Kasumi-1 (cell line): ENCODE data around the gene FRMD4A.
"Not testable (repeated sequence)": the region's sequence is repeated elsewhere in the genome, so short reads cannot be mapped to it uniquely, and the experiment has no call there.

Source experiments
- DNase-seq, 2 experiments: peaks; one replicate each; lab custom pipeline; 2025; lab: John Stamatoyannopoulos, UW

FRMD4A gene

DNA sequence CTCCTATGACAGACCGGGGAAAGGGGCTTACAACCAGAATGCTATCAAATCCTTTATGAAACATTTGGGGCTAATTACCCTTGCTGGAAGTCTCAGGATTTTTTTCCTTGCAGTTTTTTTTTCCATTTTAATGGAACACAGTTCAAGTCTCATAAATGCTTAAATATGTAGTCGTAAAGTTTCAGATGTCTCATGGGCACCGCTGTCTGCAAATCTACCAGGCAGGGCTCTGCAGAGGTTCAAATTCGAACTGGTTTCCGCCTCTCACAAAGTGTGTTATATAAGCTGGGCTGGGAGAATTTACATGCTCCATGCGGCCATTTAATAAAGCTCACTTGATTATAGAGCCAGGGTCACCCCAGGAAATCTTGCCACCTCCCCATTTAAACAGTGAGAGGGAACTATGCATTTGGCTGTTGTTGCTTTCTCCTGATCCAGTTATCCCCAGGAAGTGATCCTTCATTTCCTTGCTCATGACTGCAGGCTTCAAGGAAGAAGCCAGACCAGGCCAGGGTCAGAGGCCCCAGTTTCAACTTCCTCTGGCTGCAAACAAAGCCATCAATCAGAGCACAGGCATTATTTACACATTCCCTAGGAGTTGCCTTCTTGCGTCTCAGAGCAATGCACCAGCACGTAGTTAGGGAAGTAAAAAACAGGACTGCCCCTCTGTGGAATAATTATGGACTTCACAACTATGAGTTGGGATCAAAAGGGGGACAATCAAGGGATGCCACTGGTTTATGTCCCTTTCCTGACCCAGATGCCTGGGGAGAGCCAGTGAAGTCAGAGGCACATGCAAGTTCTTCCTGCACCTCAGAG lies 385.1 kb downstream of the FRMD4A start:
- DNase-seq, result no peak

DNA sequence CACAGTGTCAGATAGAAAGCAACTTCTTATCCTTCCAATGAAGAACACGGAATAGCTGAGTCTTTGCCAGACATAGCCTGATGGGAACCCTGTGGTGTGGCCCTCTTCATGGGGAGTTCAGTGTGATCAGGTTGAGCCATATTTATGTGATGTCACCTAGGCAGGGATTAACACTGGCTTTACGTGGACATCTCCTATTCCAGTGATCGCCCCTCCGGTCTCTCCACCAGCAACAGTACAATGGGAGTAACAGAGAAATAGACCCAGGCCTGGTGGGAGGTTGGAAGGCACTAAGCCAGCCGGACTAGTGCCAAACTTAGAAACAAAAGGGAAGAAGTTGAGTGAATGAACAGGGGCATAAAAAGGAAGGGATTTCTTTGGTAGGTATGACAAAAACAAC lies 385.9 kb downstream of the FRMD4A start:
- DNase-seq, result no peak

DNA sequence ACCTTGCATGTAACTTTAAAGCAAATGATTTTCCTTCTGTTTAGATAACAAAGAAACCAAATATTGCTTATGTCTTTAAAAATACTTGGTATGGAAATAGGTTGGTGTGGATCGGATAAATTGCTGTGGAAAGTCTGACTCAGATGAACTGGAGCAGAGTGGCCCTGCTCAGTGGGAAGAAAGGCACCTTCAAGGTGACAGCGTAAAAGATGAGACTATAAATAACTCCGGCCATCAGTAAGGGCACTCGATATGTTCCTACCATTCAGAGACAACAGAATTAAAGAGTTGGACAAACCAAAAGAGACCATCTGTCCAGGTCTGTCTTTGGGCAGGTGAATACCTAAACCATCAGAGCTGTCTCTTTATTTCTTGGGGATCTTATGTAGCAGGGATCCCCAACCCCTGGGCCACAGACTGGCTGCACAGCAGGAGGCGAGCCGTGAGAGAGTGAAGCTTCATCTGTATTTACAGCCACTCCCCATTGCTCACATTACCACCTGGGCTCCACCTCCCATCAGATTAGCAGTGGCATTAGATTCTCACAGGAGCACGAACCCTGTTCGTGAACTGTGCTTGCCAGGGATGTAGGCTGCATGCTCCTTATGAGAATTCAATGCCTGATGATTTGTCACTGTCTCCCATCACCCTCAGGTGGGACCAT lies 386.9 kb downstream of the FRMD4A start:
- DNase-seq, result no peak

DNA sequence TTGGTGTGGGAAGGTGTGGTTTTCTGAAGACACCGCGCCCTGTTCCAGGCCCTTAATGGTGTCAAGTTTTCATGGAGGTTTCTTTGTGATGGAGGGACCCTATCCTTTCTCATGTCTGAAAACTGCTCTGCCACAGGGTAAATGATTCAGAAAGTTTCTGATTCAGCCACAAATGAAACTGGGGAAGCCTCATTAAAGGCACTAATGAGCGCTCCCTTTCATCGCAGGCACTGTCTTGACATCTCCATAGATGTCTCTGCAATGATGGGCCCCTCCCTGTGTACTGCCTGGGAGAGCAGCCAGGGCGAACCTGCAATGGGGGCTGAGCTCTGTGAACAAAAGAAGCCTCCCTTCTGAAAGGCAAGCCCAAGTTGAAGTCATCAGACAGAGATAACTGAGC lies 388.7 kb downstream of the FRMD4A start:
- DNase-seq, result no peak

DNA sequence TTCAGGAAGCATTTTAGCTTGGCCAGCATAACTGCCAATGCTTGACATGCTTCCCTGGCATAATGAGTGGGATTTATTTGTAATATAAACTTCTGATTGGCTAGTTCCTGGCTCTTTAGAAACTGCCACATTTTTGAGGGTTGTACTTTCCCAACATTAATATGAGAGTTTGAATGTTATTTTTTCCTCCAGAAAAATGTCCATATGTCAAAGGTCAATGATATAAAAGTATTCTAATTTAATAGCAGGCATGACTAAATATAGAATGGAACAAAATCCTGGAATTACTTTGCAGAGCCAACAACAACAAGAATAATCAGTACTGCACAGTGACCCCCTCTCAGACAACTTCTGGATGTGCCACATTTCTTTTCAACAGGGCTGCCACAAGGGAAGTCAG lies 391.3 kb downstream of the FRMD4A start:
- no peak for DNase-seq

DNA sequence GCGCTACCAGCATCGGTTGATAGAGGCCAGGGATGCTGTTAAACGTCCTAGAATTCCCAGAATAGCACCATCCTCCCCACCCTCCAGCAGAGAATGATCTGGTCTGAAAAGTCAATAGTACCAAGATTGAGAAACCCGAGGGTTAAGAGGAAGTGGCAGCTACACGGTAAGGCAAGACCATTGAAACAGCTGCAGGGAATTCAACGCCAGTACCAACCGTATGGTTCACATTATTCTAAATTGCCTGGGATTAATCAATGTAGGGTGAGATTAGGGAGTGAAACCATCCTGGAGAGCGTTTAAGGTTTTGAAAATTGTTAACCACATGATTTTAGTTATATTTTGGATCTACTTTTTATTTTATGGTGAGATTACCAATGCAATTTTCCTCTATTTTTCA lies 391.8 kb downstream of the FRMD4A start:
- no peak for DNase-seq

DNA sequence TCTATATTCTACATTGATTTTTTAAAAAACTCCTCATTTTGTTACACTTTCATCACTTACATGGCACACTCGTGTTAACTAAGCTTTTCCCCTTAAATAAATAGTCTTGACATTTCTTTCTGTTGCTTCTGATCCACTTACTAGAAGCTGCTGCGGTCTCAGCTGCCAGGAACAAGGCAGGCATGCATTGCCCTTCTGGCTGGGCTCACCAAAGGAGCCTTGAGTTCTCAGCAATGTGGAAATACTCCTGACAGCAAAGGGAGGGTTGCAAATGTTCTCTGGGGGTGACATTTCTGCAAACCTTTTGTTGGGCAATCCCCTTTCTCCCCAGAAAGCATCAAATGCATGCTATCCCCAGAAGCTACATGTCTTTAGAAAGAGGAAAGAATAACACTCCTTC lies 393.9 kb downstream of the FRMD4A start:
- no peak for DNase-seq

DNA sequence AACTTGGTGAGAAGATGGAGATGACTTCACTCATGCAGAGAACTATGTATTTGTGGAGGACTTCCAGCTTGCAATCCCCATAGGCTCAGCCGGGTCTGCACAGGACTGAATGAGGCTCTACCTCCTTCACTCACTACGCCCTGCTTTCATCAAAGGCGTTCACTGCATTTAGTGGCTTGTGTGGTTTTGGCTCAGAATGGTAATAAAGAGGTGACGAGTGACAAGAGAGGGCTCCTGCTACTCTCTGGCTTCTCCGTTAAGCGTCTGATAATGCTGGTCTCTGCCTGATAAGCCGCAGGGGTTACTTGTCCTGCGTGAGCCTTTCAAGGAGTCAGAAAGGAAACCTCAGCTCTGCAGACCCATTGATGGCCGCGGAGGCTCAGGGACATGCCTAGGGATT lies 400.6 kb downstream of the FRMD4A start:
- DNase-seq, result no peak

DNA sequence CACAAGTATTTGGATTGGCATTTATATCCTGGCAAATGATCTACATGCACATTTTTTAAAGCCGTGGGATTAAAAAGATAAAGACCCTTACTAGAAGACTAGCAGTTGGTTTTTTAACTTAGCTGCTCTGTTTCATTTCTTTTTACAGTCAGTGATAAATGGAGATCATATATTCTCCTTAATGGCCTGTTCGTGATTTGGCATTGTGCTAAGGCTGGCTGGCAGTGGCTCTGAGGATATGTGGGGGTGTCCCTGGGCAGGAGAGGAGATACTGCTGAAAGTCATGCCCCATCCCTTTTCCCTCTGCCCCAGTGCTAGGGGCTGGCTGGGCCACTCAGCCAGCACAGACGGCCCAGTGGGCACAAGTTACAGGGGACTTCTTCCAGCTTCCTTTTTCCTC lies 402.3 kb downstream of the FRMD4A start:
- no peak for DNase-seq

DNA sequence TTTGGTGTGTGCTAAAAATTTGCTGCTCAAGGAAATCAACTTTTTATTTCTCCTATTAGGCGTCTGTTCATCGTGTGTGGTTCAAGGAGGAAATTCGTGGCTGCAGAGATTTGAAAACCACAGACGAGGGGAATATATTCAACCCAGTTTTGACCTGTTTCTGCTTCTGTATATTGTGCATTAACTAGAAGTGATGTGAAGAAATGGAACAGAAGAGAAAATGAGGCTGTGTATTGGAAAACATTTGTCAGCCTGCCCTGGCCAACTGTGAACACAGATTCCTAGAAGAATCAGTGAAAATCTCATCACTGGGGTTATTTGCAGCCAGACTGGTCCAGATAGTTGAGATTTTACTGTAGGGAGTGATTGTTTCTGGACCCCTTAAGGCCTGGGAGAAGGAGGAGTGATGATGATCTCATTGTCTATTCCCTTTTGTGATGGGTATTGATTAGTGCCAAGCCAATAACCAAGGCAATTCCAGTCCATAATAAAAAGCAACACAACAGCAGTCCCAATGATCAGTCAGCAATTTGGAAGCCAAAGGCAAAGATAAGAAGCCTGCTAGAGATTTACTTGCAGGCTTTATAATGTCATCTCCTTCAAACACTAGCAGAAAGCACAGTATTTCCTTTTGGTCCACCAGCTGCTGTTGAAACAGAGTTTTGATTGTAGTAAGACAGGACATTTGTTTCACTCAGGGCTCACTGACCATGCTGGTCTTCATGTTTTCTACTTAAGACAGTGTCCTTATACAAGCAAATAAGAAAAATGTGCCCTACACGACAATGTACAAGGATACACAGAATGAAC lies 404.5 kb downstream of the FRMD4A start:
- no peak for DNase-seq

DNA sequence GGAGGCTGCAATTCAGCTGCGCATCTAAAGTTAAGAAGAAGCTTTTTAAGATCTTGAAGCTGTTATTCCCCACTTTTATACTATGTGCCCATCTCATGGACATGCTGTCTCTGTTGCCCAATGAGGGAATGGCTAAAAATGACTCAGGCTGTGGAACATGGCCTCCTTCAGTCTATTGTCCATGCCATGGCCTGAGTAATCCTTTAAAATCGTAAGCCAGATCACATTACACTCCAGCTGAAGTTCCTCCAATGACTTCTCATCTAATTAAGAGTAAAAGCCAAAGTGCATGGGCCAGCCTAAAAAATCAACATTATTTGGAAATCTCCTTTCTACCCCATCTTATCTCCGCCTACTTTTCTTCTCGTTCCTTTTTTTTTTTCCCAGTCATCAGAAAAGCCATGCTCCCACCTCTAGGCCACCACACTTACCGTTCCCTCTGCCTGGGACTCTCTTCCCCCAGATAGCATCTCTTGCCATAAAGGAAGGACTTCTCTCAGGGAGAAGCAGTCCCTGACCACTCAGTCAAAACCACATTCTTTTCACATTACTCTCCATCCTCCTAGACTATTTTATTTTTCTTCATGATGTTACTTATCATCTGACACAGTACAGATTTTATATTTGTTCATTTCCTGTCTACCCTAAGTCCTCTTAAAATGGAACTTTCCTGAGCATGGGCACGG lies 406.5 kb downstream of the FRMD4A start:
- DNase-seq, result no peak

DNA sequence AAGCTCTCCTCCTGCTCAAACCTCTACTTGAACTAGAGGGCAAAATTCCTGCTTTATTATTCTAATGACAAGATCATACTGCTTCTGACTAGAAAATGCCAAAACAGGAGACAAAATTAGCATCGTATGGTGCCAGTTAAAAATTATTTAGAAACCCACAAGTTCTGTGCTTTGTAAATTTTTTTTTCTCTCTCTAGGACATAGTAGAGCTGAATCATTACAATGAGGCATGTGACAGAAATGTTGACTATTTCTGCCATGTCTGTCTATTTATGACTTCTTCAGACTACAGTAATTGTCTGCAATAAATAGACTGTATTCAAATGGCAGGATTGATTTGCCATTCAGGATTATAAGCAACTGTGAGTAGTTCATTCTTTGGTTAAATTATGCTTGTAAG lies 408.1 kb downstream of the FRMD4A start:
- no peak for DNase-seq

DNA sequence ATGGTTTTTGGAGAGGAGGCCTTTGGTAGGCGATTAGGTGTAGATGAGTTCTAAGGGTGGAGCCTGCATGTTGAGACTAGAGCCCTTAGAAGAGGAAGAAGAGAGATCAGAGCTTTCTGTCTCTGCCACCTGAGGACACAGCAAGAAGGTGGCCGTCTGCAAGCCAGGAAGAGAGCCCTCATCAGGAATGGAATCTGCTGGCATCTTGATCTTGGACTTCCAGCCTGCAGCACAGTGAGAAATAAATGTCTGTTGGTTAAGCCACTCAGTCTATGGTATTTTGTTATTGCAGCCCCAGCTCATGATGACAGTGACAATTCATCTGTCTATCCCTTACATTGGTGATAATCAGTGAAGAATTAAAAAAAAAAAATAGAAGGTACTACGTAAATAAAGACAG lies 408.8 kb downstream of the FRMD4A start:
- DNase-seq, result no peak

DNA sequence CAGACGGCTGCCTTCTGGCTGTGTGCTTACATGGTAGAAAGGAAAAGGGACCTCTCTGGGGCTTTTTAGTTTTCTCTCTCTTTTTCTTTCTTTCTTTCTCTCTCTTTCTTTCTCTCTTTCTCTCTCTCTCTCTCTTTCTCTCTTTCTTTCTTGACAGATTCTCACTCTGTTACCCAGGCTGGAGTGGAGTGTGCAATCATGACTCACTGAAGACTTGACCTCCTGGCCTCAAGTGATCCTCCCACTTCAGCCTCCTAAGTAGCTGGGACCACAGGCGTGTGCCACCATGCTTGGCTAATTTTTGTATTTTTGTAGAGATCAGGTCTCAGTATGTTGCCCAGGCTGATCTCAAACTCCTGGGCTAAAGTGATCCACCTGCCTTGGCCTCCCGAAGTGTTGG lies 409.6 kb downstream of the FRMD4A start:
- DNase-seq, result not testable (repeated sequence)

DNA sequence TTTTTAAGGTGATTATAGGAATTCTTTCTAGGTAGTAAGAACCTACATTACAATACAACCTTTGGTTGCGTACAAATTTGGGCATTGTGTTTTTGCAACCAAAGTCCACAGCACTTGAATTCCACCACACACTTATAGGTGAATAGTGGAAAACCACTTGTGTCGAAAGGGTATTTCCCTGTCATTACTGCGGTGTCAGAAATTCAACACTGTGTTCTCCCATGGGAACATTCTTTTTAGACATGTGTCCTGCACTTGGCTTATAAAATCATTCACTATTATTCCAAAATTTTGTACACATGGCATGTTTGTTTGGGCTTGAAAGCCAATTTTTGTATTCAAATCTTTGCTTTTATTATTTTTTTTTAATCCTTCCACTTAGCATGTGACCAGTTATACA lies 410.3 kb downstream of the FRMD4A start:
- no peak for DNase-seq

DNA sequence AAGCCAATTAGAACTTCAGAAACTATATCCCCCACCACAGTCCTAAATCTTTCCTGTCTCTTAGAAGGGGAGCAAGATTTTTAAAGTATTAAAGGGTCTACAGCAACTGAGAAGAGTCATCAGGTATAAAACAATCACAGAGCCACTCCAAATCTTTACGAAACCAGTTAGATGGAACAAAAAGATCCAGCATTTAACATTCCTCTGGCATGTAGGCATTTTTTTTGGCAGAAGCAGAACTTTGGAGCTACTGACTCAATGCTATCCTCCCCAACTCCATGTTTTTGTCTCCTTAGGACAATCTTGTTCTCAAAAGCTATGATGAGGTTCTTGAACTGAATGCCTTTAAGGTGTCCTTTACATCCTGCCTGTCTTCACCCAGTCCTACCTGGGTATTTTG lies 410.7 kb downstream of the FRMD4A start:
- DNase-seq, result no peak

DNA sequence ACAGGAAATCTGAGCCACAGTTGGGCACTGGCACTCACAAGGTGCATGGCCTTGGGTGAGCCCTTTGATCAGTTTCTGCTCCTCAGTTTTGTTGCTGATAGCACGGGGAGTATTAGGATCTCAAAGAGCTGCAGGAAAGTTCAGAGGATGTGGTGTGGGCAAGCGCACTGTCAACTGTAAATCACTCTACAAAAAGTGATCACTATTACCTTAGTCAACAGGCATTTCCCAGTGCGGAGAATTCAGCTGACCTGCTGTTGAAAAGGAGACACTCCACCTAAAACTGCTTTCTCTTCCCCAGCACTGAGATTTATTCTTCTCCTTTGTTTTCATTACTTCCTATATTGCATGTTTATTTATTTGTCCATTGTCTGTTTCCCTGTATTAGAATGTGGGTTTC lies 412.9 kb downstream of the FRMD4A start:
- no peak for DNase-seq

DNA sequence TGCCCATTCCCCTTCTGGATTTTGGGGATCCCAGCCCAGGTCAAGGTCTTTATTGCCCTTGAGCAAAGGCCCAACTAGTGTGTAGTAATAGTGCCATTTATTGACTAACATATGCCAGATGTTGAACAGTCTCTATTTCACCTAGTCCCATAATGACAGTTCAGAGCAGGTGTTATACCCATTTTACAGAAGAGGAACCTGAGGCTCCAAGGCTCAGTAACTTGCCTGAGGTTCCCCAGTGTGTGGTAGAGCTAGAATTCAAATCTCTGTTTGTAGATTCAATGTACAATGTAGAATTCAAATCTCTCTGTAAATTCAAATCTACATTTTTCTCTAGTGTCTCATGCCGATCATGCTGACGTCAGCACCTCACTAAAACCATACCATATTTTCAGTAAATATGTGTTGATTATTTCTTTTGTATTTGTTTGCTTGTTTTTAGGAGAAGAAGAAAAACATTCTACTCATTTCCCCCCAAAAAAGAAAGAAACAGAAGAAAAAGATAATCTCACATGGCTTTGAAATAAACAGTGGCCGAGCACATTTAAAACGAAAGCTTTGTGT lies 414.3 kb downstream of the FRMD4A start:
- DNase-seq, result no peak

DNA sequence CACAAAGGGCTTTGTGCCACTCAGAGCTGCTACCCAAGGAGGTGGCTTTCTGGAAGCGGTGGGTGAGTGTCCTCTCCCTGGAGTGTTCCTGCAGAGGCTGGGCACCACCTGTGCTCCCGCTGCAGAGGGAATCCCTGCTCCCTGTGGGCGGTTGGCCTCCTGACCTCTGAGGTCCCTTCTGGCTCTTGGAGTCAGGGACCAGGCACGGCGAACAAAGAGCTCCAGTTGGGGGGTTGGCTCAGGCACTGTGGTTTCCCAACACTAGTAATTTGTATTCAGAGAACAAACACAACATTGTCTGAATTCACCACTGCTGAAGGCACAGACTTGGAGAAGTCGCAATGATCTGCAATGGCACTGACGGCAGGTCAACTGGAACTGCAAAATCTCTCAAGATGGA lies 415.0 kb downstream of the FRMD4A start:
- no peak for DNase-seq

DNA sequence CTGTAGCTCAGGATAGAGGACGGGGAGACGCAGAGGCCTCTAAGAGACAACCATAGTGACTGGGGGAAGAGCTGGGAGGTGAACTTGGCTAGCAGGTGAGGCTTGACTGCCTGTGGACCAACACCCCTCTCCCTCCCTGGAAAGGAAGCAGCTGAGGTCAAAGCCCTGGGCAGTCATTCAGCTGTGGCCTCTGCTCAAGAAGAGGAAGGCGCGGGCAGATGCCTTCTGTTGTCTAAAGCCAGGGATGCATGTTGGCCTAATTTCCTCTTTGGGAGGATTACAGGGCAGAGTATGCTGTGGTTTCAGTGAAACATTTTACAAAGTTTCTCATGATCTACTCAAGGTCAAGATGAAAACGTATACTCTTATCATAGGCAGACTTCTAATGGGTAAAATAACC lies 416.8 kb downstream of the FRMD4A start:
- no peak for DNase-seq

DNA sequence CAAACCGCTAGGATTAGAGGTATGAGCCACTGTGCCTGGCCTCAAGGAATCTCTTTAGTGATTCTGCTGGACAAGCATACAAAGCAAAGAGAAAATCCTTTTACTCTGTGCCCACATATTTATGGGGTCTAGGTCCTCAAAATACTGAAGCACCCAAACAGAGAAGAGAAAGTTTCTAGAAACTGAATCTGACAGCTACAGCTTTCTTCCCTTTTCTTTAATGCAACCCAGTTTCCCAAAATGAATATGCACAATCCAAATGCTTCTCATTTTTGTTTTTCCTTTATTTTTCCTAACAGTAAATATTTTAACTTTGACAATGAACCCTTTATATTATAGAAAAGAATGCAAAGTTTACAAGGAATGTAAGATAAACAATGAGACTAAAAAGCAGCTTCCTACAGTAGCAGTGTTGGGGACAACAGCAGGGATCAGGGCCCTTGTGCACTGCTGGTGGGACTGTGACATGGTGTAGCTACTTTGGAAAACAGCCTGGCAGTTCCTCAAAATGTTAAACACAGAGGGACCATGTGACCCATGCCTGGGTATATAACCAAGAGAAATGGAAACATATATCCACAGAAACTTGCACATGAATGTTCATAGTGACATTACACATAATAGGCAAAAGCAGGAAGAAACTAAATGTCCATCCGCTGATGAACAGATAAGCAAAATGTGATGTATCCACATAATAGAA lies 418.8 kb downstream of the FRMD4A start:
- DNase-seq, result no peak
